B cell (primary cell): ENCODE data around the gene DYDC1.

Experiments
- CTCF ChIP-seq: fragments of 200-600 bp; IDR thresholded peaks from one replicate; pipeline ENCODE4 v1.8.0; 2022; ENCODE audit warnings: antibody characterized with exemption, mild to moderate bottlenecking
- EZH2 ChIP-seq: IDR thresholded peaks from 2 replicates; pipeline ENCODE4 v1.6.1; 2012; ENCODE audit warnings: borderline replicate concordance, low read depth, mild to moderate bottlenecking, moderate library complexity, low read length; ENCODE audit not compliant: insufficient read depth, poor library complexity, severe bottlenecking

GRCh38 chr10:80356989-80357850 lies 665 bp upstream of the DYDC1 start:
- TF ChIP-seq EZH2 (no peak), CTCF (no peak)
